Memory B cell (primary cell): ENCODE results near the gene TEX28.
A peak's percentile ranks its signal among the peaks of the same experiment; 100 is the strongest.
"Not testable (repeated sequence)": the region's sequence is repeated elsewhere in the genome, so short reads cannot be mapped to it uniquely, and the experiment has no call there.

Experiments
- ATAC-seq: fragments of 150-1000 bp; cut with Tn5 transposase; 2 replicates; pipeline ENCODE4 v1.10.0; 2021; ENCODE audit warnings: low read depth, mild to moderate bottlenecking, moderate library complexity
- DNase-seq, 2 donors: peaks; one replicate each; pipeline ENCODE4 v3.0.0; 2022; ENCODE audit warnings: low spot score in 2 of 2
- H3K27ac Mint-ChIP-seq: one replicate; pipeline ENCODE4 v1.8.0; 2022; ENCODE audit warnings: mild to moderate bottlenecking, moderate library complexity, mixed read lengths
- H3K27me3 Mint-ChIP-seq: one replicate; pipeline ENCODE4 v1.8.0; 2022; ENCODE audit warnings: mixed read lengths
- H3K36me3 Mint-ChIP-seq: one replicate; pipeline ENCODE4 v1.8.0; 2022; ENCODE audit warnings: mild to moderate bottlenecking, mixed read lengths
- H3K4me1 Mint-ChIP-seq: one replicate; pipeline ENCODE4 v1.8.0; 2022; ENCODE audit warnings: mixed read lengths
- H3K4me3 Mint-ChIP-seq: one replicate; pipeline ENCODE4 v1.8.0; 2022; ENCODE audit warnings: mild to moderate bottlenecking, moderate library complexity, mixed read lengths
- H3K9me3 Mint-ChIP-seq: one replicate; pipeline ENCODE4 v1.8.0; 2022; ENCODE audit warnings: mixed read lengths

TEX28 gene

DNA sequence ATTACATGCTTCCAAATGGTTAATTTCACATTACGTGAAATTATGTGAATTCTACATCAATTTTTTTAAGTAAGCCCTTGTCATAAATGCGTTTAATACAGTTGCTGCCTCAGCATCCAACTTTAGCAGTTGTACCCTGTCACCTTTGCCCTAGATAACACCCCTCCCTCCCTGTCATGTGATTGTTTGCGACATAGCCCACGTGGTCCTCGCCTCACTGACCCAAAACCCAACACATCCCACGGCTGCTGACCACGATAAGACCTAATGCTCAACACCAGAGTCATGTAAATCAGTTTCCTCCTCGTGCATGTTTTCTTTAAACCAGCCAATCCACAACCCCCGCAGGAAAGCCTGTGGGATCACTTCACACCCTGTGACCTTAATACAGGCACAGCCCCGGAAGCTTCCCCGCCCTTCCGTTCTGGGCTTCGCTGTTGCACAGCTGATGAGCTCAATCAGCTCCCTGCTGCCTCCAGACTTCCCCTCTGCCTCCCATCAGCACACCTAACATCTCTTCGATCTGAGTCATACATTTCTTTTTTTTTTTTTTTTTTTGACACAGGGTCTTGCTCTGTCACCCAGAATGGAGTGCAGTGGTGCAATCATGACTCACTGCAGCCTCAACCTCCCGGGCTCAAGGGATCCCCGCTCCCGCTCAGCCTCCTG is 47.4 kb downstream of the TEX28 start:
- not testable (repeated sequence) for DNase-seq, H3K27me3 Mint-ChIP-seq, H3K4me3 Mint-ChIP-seq, H3K4me1 Mint-ChIP-seq, H3K36me3 Mint-ChIP-seq, H3K27ac Mint-ChIP-seq, H3K9me3 Mint-ChIP-seq
- ATAC-seq, result peak; percentile 91

DNA sequence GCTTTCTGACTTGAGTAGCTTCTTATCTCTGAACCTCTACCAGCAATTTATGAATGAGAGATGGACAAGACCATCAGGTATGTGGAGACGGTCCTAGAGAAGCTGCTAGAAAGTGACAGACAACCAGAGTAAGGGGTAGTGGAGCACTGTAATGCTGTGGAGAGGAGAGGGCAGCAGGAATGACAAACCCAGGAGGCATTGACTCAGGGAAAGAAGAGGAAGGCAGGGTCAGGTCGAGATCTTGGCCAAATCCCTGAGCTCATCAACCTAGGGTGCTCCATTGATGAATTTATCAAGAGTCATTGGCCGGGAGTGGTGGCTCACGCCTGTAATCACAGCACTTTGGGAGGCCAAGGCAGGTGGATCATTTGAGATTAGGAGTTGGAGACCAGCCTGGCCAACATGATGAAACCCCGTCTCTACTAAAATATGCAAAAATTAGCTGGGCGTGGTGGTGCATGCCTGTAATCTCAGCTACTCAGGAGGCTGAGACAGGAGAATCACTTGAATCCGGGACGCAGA is 54.9 kb downstream of the TEX28 start:
- H3K4me1 Mint-ChIP-seq, result not testable (repeated sequence)

DNA sequence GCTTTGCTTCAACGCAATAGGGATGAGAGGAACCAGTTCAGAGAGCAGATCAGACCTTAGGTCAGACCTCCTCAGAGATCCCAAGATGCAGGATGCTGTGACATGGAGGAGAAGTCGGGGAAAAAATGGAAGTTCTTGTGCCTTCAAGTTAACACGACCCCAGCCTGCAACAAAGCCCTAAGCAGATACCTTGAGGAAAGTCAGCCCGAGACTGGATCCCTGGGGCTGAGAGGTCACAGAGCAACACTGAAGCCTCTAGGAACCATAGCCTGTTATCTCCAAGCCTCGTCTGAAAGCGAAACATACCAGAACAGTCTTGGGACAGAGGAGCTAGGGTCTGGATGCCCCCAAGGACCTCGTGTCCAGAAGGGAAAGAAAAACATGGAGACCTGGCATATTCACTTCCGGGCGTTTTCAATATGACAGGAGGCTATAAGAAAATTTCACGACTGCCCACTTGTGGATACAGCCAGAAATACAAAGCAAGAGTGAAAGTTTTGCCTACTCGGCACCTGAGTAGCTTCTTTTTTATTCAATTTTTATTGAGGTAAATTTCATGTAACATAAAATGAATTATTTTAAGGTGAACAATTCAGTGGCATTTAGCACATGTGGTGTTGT is 55.9 kb downstream of the TEX28 start:
- H3K36me3 Mint-ChIP-seq, H3K4me3 Mint-ChIP-seq, H3K4me1 Mint-ChIP-seq, ATAC-seq, H3K27me3 Mint-ChIP-seq, H3K9me3 Mint-ChIP-seq, H3K27ac Mint-ChIP-seq, DNase-seq: not testable (repeated sequence)

More for the DNA sequence above, 54.9 kb downstream of the TEX28 start:
- H3K27me3 Mint-ChIP-seq, H3K4me3 Mint-ChIP-seq, H3K27ac Mint-ChIP-seq, DNase-seq, H3K36me3 Mint-ChIP-seq, H3K9me3 Mint-ChIP-seq, ATAC-seq: not testable (repeated sequence)

DNA sequence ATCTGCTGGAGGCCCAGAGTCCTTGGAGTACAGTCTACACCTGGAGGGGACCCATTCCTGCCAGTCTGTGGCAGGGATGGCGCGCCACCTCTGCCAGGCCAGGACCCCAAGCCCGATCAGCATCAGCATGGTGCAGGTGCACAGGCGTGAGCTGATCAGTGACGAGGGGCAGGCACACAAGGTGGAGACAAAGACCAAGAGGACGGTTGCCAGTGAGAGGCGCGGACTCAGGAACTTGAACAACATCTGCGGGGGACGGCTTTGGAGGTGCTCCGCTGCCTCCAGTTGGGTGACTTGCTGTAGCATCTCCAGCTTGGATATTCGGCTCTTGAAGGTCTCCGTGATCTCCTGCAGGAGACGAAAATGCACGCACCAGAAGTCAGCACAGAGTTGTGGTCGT is 61.3 kb downstream of the TEX28 start:
- H3K9me3 Mint-ChIP-seq, H3K4me1 Mint-ChIP-seq, H3K27me3 Mint-ChIP-seq, H3K36me3 Mint-ChIP-seq, DNase-seq, H3K27ac Mint-ChIP-seq, H3K4me3 Mint-ChIP-seq, ATAC-seq: not testable (repeated sequence)

GRCh38 chrX:154231443-154231842 is 63.5 kb downstream of the TEX28 start:
- H3K4me1 Mint-ChIP-seq, DNase-seq: not testable (repeated sequence)

DNA sequence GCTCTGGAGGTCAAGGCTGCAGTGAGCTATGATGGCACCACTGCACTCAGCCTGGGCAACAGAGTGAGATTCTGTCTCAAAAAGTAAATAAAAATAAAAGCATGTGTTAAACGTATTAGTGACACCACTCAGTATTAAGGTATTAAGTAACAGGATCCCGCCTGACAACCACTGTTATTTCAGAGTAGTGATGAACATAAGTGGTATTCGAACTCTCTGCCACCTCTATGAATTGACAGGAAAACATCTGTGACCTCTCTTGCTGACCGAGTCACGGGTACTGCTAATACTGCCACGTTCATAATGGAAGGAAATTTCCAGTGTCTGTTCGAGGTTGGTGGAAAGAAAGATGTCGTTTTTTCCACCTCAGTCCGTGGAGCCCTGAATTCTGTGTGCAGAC is 68.2 kb downstream of the TEX28 start:
- H3K4me3 Mint-ChIP-seq, H3K4me1 Mint-ChIP-seq, H3K27ac Mint-ChIP-seq, H3K9me3 Mint-ChIP-seq, DNase-seq, ATAC-seq, H3K27me3 Mint-ChIP-seq, H3K36me3 Mint-ChIP-seq: not testable (repeated sequence)

More at GRCh38 chrX:154231443-154231842, 63.5 kb downstream of the TEX28 start:
- H3K27ac Mint-ChIP-seq, H3K36me3 Mint-ChIP-seq, H3K9me3 Mint-ChIP-seq, H3K27me3 Mint-ChIP-seq, ATAC-seq, H3K4me3 Mint-ChIP-seq: not testable (repeated sequence)

DNA sequence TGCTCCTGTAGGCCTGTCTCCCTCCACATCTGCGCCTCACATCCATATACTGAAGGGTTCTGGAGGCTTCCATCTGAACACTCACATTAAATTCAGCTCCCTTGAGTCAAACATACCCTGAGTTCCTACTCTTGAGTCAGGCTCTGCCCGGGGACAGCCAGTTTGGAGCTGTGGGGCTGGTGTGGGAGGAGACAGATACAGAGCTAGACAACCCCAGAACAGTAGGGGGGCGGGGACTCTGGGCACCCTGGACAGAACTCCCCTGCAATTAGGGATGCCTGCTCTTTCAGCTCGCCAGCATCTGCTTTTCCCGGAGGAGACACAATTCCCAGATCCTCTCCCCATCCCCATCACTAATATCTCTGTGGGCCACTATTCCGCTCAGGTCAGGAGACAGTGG is 69.6 kb downstream of the TEX28 start:
- H3K9me3 Mint-ChIP-seq, H3K4me3 Mint-ChIP-seq, H3K27ac Mint-ChIP-seq, DNase-seq, H3K27me3 Mint-ChIP-seq, H3K36me3 Mint-ChIP-seq, ATAC-seq, H3K4me1 Mint-ChIP-seq: not testable (repeated sequence)
